Suppressor macrophage (primary cell): ENCODE measurements around the gene ZDHHC11.
A peak's percentile ranks its signal among the peaks of the same experiment; 100 is the strongest.
"Not testable (repeated sequence)": the region's sequence is repeated elsewhere in the genome, so short reads cannot be mapped to it uniquely, and the experiment has no call there.

Experiments used
- DNase-seq, 4 experiments: peaks; one replicate each; pipeline ENCODE4 v3.0.0-alpha.2; 2020 to 2022

Gene ZDHHC11

GRCh38 chr5:759111-759751 is 91.6 kb downstream of the ZDHHC11 start:
- DNase-seq: peak in 1 of 4 experiments; percentile 0

GRCh38 chr5:758698-759053 is 92.1 kb downstream of the ZDHHC11 start:
- DNase-seq: no peak

- peak in 1 of 4 experiments; percentile 1 for DNase-seq
Measured at GRCh38 chr5:757931-758697, 92.7 kb downstream of the ZDHHC11 start.

GRCh38 chr5:757346-757930 is 93.3 kb downstream of the ZDHHC11 start:
- DNase-seq: no peak

GRCh38 chr5:756865-757345 is 93.9 kb downstream of the ZDHHC11 start:
- no peak for DNase-seq

GRCh38 chr5:756171-756570 is 94.6 kb downstream of the ZDHHC11 start:
- DNase-seq: no peak

GRCh38 chr5:754143-754632 is 96.6 kb downstream of the ZDHHC11 start:
- DNase-seq: not testable (repeated sequence)

- not testable (repeated sequence) for DNase-seq
Measured at GRCh38 chr5:753567-754142, 97.1 kb downstream of the ZDHHC11 start.

GRCh38 chr5:752532-753115 is 98.2 kb downstream of the ZDHHC11 start:
- not testable (repeated sequence) for DNase-seq

- DNase-seq: not testable (repeated sequence)
Measured at GRCh38 chr5:751992-752391, 98.8 kb downstream of the ZDHHC11 start.

GRCh38 chr5:751496-751895 is 99.3 kb downstream of the ZDHHC11 start:
- no peak for DNase-seq

- DNase-seq: not testable (repeated sequence)
Measured at GRCh38 chr5:750226-750625, 100.6 kb downstream of the ZDHHC11 start.

GRCh38 chr5:749101-749670 is 101.6 kb downstream of the ZDHHC11 start:
- no peak for DNase-seq

- DNase-seq: not testable (repeated sequence)
Measured at GRCh38 chr5:748011-748980, 102.5 kb downstream of the ZDHHC11 start.

- not testable (repeated sequence) for DNase-seq
Measured at GRCh38 chr5:747303-747844, 103.4 kb downstream of the ZDHHC11 start.

- no peak for DNase-seq
Measured at GRCh38 chr5:746258-746761, 104.5 kb downstream of the ZDHHC11 start.
